Measurements from ENCODE around the gene MVD.

Gene MVD

DNA sequence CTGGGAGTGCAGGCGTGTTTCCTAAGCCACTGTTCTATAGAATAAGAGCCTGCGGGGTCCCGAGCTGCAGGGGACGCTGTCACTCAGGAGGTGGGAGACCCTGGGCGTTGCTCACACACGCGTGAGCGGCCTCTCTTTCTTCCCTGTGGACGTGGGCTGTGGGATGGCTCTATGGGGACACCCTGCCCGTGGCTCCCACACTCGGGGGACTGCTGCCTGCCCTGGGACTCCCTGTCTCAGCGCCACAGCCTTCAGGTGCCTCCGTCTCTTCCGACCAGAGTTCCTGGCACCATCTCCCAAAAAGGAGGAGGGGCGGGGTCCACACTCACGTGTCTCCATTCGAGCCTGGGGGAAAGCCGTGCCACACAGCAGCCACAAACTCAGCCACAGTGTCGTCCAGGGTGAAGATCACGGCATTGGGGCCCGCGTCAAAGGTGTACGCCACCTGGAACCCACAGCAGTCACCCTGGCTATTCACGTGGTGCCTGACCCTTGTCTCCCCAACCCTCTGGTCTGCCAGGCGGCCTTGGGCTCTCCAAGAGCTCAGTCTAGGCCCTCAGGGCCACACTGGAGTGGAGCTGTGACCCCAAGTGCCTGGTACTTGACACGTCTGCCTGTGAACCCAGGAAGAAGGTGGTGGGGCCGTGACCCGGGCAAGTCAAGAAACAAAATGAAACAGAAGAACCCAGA lies 8.4 kb downstream of the MVD start:
- no peak for DNase-seq

DNA sequence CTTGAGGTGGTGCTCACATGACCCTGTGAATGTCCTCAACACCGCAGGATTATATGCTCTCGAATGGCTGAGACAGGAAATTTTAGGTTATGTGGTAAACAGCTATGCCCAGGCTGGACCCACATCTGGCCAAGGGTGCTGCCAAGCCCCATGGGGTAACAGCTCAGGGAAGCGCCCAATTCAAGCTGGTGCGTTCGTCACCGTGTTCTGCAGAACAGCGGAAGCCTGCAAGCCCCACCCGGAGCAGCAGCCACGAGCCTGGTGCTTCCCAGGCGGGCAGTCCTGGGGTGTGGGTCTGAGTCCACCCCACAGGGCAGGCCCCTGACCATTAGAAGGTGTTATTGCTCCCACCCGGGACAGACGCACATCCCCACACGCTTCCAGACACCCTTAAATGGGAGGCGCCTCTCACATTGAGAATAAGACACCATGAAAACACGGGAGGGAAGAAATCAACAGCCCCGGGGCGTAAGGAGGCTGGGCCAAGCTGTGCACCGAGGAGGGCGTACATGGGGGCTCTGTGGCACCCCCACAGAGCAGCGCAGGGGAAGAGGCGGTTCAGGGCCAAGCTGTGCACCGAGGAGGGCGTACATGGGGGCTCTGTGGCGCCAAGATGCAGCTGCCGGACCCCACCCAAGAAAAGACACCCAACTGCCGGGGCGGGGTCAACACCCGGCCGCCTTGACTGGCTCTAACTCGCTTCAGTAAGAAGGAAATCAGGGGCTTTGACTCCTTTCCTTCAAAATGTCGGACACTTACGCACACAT lies 9.1 kb downstream of the MVD start:
- DNase-seq, result no peak

DNA sequence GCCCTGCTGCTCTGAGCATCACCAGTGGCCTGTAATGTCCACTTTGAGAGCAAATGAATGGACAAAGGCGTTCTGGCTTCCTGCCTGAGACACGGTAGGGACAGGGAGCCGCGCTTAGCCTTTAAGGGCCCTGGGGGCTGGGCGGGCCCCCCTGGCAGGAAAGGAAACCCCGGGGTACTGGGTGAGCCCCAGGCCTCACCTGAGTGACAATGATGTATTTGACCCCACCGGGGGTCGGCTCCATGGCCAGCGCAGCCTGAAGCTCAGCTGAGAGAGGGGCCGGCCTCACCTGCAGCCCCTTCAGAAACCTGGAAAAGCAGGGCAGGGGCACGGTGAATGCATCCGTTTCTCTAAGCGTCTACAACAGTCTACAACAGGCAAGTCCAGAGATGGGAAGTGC lies 9.8 kb downstream of the MVD start:
- no peak for DNase-seq

DNA sequence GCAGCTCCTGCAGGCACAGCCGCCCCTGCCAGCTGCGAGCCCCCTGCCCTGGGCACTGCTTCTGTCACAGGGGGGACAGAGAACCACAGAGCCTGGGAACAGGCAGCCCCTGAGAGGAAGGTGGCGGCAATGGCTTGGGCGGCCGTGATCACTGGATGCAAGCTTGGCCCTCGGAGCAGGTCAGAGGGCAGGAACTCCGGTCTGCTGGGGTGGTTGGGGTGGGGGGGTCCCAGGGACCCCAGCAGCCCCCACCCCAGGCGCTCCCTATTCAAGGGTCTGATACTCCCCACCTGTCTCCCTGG lies 10.2 kb downstream of the MVD start:
- no peak for DNase-seq

DNA sequence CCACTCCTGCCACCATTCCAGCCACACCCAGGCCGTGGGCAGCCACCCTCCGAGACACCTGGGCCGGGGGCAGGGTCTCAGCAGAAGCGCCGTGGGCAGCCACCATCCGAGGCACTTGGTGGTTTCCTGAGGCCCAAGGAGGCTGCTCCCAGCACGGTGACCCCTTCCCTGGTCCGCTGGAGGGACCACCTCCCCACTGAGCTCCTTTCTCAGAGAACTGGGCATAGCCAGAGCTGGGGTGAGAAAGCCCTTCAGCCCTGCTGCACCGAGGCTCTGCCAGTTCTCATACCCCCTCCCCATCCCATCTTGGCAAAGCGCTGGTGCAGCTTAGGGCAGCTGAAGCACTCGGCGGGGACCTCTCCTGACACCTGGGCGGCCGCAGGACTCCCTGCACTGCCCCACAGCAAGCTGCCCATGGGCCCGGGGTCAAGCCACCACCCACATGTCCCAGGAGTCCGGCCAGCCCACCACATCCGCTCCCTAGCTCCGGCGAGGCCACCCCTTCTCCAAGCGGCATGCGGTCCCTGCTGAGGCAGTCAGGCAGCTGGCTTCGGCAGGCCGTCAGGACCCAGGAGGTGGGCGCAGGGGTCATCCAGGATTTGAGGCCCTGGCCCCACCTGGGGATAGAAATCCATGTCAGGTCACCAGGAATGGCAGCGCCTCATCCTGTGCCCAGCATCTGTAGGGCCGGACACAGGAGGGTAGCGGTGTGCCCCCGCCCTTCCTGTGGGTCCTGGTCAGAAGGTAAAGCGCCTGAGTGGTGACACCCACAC lies 10.7 kb downstream of the MVD start:
- DNase-seq, result no peak

DNA sequence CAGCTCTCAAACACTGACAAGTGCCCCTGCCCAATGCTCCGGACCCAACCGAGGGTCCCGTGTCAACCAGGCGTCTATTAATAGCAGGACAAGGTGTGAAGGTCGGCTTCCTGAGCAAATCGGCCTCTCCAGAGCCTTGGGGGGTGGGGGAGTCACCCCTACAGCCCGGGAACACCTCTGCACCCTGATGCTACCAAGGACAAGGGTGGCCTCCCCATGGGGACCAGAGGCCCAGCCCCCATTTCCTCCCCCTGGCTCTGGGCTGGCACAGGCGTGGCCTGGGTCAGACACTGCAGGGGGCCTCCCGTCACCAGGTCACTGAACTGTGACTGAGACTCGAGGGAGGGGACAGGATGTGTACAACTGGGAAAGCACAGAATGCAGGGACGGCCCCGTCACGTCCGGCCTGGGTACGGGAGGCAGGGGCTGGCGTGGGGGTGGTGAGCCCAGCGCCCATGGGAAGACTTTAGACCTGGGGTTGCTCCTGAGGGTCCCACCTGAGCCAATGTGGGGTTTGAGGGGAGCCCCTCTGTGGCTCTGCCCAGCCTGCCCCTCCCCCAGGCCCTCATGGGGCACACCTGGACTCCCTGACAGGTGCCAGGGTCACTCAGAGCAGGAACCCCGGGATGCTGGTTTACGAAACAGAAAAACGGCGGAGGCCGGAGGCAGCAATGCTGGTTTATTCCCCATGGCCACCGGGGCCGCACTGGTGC lies 11.5 kb downstream of the MVD start:
- DNase-seq, result peak; percentile 88

DNA sequence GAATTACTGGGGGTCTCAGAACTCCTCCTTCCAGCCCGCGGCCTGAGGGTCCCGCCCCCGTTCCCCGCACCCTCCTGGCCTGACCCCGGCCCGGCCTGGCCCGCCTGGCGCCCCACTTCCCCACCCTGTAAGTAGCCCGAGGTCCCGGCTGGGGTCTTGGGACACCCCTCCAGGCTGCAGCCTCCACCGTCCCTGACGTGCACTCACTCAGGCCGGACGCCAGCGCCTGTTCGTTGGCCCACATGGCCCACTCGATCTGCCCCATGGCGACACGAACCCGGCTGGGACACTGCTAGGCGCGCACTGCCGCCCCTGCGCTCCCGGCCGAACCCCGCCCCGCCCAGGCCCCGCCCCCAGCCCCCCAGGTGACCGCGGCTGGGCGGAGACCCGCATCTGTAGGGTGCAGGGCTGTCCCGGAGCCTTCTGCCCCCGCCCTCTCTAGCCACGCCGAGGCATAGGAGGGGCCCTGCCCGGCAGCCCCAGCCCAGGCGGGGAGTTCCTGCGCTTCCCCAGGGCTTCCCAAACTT lies 12.1 kb downstream of the MVD start, which contains the start of gene CYBA:
Gene CYBA, minus strand, starts transcription at position 305 of the 527 bp plus-strand sequence. Its CDS starts 40 bp downstream, at position 265.
- DNase-seq, result peak; percentile 92

DNA sequence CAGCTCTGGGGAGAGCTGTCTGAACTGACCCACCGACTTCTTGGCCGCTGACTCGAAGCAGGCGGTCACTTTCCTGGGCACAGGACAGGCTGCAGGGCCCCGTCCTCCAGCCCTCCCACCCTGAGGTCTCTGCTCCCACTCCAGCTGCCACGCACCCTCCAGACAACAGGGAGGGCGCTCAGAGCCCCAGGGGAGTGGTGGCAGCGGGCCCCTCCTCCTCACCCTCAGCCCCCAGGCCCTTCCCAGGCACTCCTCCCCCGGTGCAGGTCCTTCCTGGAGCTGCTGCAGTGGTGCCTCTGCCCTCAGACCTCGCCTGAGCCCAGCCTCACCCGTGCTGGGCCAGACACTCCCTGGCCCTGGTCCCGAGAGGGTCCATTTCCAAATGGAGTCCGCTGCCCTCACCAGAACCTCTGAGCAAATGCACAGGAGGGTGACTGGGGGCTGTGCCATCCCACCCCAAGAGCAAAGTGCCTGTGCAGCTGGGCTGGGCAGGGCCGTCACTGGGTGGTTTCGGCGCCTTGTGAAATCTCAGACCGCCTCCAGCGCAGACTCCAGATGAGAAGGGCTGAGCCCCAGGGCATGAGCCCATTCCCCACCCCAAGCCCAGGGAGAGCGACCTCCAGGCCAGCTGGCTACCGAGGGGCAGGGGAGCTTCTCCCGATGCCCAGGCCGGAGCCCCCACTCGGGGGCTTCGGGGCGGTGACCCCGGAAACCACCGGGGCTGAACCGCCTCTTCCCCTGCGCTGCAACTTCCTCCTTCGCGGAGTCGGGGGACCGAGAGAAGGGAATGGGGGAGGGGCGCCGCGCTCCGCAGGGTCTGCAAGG lies 12.8 kb downstream of the MVD start:
- no peak for DNase-seq

DNA sequence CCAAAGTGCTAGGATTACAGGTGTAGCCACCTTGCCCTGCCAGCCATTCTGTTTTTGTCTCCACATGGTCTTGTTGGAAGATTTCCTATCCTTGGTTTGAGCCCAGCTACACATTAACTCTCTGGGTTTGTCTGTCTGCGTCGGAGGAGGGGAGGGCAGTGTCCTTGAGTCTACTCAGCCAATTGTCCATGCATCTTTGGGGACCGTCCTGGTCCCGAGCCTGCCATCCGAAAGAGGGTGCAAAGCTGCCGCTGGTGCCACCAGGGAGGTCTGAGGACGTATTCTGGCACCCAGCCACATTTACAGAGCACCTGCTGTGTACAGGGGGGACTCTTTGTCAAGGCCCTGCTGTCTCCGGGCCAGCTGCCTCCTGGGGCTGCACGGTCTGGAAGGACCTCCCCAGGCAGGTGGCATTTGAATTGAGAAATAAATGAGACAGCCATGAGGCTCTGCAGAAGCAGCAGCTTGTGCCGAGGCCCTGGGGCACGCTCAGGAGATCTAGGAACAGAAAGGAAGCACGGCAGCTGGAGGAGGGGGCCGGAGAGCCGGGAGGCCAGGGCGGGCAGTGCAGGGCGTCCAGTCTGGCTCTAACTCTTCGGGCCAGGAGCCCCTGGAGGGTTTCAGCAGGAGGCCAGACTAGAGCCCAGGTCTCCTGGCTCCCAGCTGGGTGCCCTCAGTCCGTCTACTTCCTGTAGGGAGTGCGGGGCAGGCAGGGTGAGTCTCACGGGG lies 13.5 kb downstream of the MVD start:
- no peak for DNase-seq

DNA sequence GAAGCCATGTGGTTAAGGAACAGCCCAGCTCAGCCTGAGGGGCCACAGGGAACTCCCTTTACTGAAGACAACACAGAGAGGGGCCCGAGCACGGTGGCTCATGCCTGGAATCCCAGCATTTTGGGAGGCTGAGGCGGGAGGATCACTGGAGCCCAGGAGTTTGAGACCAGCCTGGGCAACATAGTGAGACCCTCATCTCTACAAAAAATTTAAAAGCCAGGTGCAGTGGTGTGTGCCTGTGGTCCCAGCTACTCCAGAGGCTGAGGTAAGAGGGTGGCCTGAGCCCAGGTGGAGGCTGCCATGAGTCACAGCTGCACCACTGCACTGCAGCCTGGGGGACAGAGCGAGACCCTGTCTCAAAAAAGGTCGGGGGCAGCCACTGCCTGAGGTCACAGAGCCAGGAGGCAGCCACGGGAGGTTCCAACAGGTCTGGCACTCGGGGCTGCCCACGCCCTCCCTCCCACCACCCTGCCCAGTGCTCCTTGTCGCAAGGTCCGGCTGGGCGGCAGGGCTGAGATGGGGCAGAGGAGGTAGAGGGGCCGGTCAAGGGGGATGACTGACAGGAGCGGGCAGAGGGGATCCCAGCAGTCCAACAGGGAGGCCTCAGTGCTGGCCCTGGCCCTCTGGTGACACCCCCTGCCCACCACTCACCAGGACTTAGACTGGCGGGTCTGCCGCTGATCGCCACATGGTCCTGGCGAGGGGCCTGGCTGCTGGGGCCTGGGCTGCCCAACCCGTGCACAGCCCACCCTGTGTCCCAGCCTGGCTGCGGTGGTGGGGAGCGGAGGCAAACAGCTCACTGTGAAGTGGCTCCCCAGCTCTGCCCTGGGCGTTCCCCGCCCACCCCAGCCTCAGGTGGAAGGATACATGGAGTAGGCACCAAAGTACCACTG lies 15.5 kb downstream of the MVD start:
- DNase-seq, result no peak

DNA sequence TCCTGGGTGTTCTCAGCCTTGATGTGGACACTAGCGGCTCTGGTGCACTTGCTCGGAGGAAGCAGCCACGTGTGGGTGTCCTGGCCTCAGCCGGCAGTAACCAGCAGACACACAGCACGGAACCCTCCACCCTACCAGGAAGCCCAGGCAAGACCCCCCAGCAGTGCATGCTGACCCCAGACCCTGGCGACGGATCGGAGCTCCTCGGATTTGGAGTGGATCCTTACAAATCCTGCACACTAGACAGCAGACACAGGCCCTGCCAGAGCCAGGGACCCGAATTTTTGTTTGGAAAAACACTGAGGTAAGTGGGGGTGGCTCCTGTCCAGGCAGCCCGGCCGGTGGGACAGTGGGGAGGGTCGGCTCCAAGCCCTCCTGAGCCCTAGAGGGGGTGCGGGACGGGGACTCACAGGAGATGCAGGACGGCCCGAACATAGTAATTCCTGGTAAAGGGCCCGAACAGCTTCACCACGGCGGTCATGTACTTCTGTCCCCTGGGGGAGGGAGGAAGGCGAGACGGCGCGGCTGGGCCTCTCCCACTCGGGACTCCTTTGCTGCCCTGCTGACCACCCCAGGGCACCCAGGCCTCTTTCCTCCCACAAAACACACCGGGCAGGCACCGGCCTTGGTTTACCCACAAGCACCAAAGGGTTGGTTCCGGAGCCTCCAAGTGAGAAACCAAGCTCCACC lies 16.4 kb downstream of the MVD start:
- no peak for DNase-seq

DNA sequence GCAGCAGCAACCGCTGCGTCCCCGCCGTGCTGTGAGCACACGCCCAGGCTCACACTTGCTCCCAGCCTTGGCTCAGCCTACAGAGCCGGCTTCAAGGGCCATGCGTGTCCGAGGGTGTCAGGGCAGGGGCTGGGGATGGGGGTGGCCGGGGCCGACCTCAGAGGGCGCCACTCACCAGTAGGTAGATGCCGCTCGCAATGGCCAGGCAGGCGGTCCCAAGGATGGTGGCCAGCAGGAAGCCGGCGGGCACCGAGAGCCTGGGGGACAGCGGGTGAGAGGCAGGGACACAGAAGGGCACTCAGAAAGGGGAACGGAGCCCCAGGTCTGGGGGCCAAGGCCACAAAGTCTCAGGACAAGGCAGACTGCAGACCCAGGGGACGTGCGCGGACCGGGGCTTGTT lies 16.9 kb downstream of the MVD start:
- DNase-seq, result no peak

DNA sequence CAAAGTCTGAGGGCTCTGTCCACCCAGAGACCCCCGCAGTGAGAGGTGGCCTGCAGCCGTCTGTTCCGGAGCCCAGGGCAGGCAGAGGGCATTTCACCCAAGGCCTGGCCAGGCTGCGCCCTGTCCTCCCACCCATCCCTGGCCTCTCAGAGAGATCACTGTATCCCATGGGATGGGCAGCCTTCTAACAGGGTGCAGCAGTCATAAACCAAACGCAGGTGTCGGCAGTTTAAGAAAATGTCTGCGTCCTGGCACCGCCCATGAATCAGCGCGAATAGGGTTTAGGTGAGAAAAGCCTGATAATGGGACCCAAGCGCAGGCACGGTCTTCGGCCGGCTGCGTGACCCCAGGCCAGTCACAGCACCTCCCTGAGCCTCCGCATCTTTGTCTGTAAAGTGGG lies 17.4 kb downstream of the MVD start:
- no peak for DNase-seq

DNA sequence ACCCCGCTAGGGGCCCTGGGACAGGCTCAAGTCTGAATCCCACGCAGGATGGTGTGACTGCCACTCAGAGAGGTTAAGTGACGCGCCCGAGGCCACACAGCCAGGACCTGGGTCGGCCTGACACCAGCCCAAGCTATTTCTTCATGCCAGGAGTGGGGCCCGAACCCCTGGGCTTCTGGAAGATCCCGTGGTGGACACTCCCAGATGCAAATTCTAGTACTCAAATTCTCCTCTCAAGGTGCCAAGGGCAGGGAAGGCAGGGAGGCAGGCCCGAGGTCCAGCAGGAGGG lies 19.3 kb downstream of the MVD start:
- DNase-seq, result no peak

DNA sequence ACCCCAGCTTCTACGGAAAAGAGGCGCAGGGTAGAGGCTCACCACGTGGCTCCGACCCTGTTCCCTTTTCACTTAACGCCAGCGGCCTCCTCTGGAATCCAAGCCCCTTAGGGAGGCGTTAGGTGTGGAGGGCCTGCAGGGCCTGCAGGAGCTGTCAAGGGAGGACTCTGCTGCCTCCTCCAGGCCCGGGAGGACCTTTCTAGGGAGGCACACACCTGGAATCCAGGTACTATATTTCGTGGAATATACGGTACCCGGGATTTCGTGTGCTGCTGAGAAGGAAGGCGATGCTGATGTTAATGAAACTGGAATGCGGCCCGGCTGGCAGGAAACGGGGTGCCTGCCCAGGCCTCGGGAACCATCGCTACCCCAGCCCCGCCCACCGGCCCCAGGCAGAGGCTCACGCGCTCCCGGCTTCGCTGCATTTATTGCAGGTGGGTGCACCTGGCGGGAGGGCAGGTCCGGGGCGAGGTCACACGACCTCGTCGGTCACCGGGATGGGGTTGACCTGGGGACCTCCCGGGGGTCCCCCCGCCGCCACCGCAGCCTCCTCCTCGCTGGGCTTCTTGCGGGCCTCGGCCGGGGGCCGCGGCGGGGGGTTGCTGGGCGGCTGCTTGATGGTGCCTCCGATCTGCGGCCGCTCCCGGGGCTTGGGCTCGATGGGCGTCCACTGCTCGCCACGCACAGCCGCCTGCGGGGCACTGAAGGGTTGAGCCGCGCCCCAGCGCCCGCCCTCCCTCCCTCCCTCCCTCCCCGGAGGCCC lies 19.8 kb downstream of the MVD start:
- no peak for DNase-seq

DNA sequence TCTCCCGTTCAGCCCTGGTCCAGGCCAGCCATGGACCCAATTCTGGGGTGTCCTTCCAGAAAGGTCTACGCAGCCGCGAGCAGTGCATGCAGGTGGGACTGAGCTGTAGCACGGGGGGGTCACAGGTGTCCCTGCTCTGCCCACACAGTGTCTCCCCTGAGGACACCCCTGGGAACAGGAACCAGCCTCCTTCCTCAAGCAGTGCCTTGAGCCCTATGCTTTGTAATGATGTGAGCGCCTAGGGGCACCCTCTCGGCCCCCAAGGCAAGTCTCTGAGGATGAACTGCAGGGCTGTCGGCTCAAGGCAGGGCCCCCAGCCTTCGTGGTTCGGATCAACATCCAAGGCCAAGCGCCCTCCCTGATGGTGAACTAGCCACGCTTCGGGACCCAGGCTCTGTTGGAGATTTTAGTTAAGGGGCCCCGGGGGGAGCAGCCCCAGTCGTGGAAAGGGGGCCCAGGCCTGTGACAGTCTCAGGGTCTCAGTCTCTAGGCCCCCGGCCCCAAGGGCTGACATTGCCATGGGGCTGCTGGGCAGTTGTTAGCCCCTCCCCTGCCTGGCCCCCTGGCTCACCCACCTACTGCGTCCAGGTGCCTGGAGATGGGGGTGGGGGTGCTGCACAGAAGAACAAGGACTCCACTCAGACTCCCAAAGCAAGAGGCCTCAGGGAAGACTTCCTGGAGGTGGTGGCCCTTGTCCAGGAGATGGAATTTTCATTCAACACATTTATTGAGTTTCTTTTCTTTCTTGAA lies 22.2 kb downstream of the MVD start:
- no peak for DNase-seq

DNA sequence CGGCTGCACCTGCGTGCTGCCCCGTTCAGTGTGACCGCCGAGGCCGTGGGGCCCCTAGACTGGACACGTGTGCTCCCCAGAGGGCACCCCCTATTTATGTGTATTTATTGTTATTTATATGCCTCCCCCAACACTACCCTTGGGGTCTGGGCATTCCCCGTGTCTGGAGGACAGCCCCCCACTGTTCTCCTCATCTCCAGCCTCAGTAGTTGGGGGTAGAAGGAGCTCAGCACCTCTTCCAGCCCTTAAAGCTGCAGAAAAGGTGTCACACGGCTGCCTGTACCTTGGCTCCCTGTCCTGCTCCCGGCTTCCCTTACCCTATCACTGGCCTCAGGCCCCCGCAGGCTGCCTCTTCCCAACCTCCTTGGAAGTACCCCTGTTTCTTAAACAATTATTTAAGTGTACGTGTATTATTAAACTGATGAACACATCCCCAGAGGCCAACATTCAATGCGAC lies 22.8 kb downstream of the MVD start:
- no peak for DNase-seq

Measured in activated CD8-positive, alpha-beta memory T cell treated with anti-CD3 and anti-CD28 coated beads, Interleukin-2, amount 50 U/mL, for 48 hours (primary cell).